Stimulated activated naive CD8-positive, alpha-beta T cell treated with anti-CD3 and anti-CD28 coated beads, Interleukin-15, Interleukin-2, amounts not matched to agents 100 ng/mL and 50 ng/mL, for 24 hours (primary cell): ENCODE results near the gene SLC4A5.

Source experiments
- H3K27ac Mint-ChIP-seq: one replicate; pipeline ENCODE4 v1.8.0; 2021; ENCODE audit warnings: mild to moderate bottlenecking, mixed read lengths
- H3K27me3 Mint-ChIP-seq: one replicate; pipeline ENCODE4 v1.8.0; 2021; ENCODE audit warnings: mixed read lengths
- H3K36me3 Mint-ChIP-seq: one replicate; pipeline ENCODE4 v1.8.0; 2021; ENCODE audit warnings: low read depth, mixed read lengths
- H3K4me1 Mint-ChIP-seq: one replicate; pipeline ENCODE4 v1.8.0; 2021; ENCODE audit warnings: low read depth, mixed read lengths
- H3K4me3 Mint-ChIP-seq: one replicate; pipeline ENCODE4 v1.8.0; 2021; ENCODE audit warnings: mild to moderate bottlenecking, mixed read lengths
- H3K9me3 Mint-ChIP-seq: one replicate; pipeline ENCODE4 v1.8.0; 2021; ENCODE audit warnings: mixed read lengths

The SLC4A5 gene

GRCh38 chr2:74313497-74313896 lies 29.7 kb downstream of the SLC4A5 start:
- Mint-ChIP-seq H3K4me3 (no peak overlapping the region), H3K27me3 (no peaks in the 10 kb centered on the region), H3K27ac (no peak overlapping the region), H3K9me3 (no peaks in the 10 kb centered on the region), H3K36me3 (peaks cover 14% of the 10 kb centered on the region), H3K4me1 (no peaks in the 10 kb centered on the region)

- Mint-ChIP-seq H3K27me3 (no peaks in the 10 kb centered on the region), H3K4me1 (no peaks in the 10 kb centered on the region), H3K27ac (no peak overlapping the region), H3K36me3 (peaks cover 14% of the 10 kb centered on the region), H3K4me3 (no peak overlapping the region), H3K9me3 (no peaks in the 10 kb centered on the region)
Observed at GRCh38 chr2:74312913-74313312, 30.3 kb downstream of the SLC4A5 start.

- Mint-ChIP-seq H3K9me3 (no peaks in the 10 kb centered on the region), H3K4me1 (peaks cover 8% of the 10 kb centered on the region), H3K36me3 (peaks cover 14% of the 10 kb centered on the region), H3K27me3 (no peaks in the 10 kb centered on the region), H3K4me3 (no peak overlapping the region), H3K27ac (no peak overlapping the region)
Observed at GRCh38 chr2:74307720-74308119, 35.5 kb downstream of the SLC4A5 start.

- H3K9me3 Mint-ChIP-seq: no peaks in the 10 kb centered on the region
- H3K4me1 Mint-ChIP-seq: peaks cover 8% of the 10 kb centered on the region
- no peak overlapping the region for H3K27ac Mint-ChIP-seq
Observed at GRCh38 chr2:74304332-74305148, 38.7 kb downstream of the SLC4A5 start.

GRCh38 chr2:74302865-74303264 lies 40.4 kb downstream of the SLC4A5 start:
- Mint-ChIP-seq H3K4me3 (no peak overlapping the region), H3K9me3 (no peaks in the 10 kb centered on the region), H3K27ac (no peak overlapping the region), H3K27me3 (no peaks in the 10 kb centered on the region), H3K36me3 (peaks cover 11% of the 10 kb centered on the region), H3K4me1 (peaks cover 8% of the 10 kb centered on the region)

More at GRCh38 chr2:74304332-74305148, 38.7 kb downstream of the SLC4A5 start:
- Mint-ChIP-seq H3K36me3 (peaks cover 7% of the 10 kb centered on the region), H3K4me3 (no peak overlapping the region), H3K27me3 (no peaks in the 10 kb centered on the region)

- H3K4me1 Mint-ChIP-seq: peaks cover 15% of the 10 kb centered on the region
- H3K27ac Mint-ChIP-seq: no peak overlapping the region
- H3K9me3 Mint-ChIP-seq: no peaks in the 10 kb centered on the region
- no peaks in the 10 kb centered on the region for H3K27me3 Mint-ChIP-seq
- H3K36me3 Mint-ChIP-seq: peaks cover 11% of the 10 kb centered on the region
- no peak overlapping the region for H3K4me3 Mint-ChIP-seq
Observed at GRCh38 chr2:74301262-74301661, 42.0 kb downstream of the SLC4A5 start.

- Mint-ChIP-seq H3K27me3 (no peaks in the 10 kb centered on the region), H3K27ac (no peak overlapping the region), H3K36me3 (peaks cover 11% of the 10 kb centered on the region), H3K9me3 (no peaks in the 10 kb centered on the region), H3K4me3 (no peak overlapping the region), H3K4me1 (peaks cover 15% of the 10 kb centered on the region)
Observed at GRCh38 chr2:74300506-74300905, 42.7 kb downstream of the SLC4A5 start.

GRCh38 chr2:74297950-74298349 lies 45.3 kb downstream of the SLC4A5 start:
- Mint-ChIP-seq H3K4me1 (peaks cover 6% of the 10 kb centered on the region), H3K36me3 (peaks cover 11% of the 10 kb centered on the region), H3K9me3 (no peaks in the 10 kb centered on the region), H3K27me3 (no peaks in the 10 kb centered on the region), H3K27ac (no peak overlapping the region), H3K4me3 (no peak overlapping the region)

GRCh38 chr2:74297391-74297790 lies 45.8 kb downstream of the SLC4A5 start:
- no peaks in the 10 kb centered on the region for H3K27me3 Mint-ChIP-seq
- no peak overlapping the region for H3K27ac Mint-ChIP-seq
- no peaks in the 10 kb centered on the region for H3K9me3 Mint-ChIP-seq
- no peak overlapping the region for H3K4me3 Mint-ChIP-seq
- peaks cover 11% of the 10 kb centered on the region for H3K36me3 Mint-ChIP-seq
- peaks cover 6% of the 10 kb centered on the region for H3K4me1 Mint-ChIP-seq

GRCh38 chr2:74293191-74293991 lies 49.8 kb downstream of the SLC4A5 start:
- no peaks in the 10 kb centered on the region for H3K27me3 Mint-ChIP-seq
- H3K36me3 Mint-ChIP-seq: no peaks in the 10 kb centered on the region
- H3K9me3 Mint-ChIP-seq: no peaks in the 10 kb centered on the region
- H3K4me3 Mint-ChIP-seq: no peak overlapping the region
- no peak overlapping the region for H3K27ac Mint-ChIP-seq
- peaks cover 26% of the 10 kb centered on the region for H3K4me1 Mint-ChIP-seq

GRCh38 chr2:74292751-74293150 lies 50.5 kb downstream of the SLC4A5 start:
- no peak overlapping the region for H3K27ac Mint-ChIP-seq
- no peaks in the 10 kb centered on the region for H3K36me3 Mint-ChIP-seq
- H3K4me1 Mint-ChIP-seq: peaks cover 26% of the 10 kb centered on the region
- H3K9me3 Mint-ChIP-seq: no peaks in the 10 kb centered on the region
- H3K4me3 Mint-ChIP-seq: no peak overlapping the region
- no peaks in the 10 kb centered on the region for H3K27me3 Mint-ChIP-seq

- H3K36me3 Mint-ChIP-seq: no peaks in the 10 kb centered on the region
- peaks cover 22% of the 10 kb centered on the region for H3K4me1 Mint-ChIP-seq
- no peak overlapping the region for H3K4me3 Mint-ChIP-seq
- H3K27ac Mint-ChIP-seq: no peak overlapping the region
- H3K27me3 Mint-ChIP-seq: no peaks in the 10 kb centered on the region
- no peaks in the 10 kb centered on the region for H3K9me3 Mint-ChIP-seq
Observed at GRCh38 chr2:74291886-74292621, 51.2 kb downstream of the SLC4A5 start.

- H3K4me1 Mint-ChIP-seq: peaks cover 20% of the 10 kb centered on the region
- no peaks in the 10 kb centered on the region for H3K9me3 Mint-ChIP-seq
- H3K27ac Mint-ChIP-seq: peak overlapping the region; percentile 41
- no peak overlapping the region for H3K4me3 Mint-ChIP-seq
- no peaks in the 10 kb centered on the region for H3K27me3 Mint-ChIP-seq
- H3K36me3 Mint-ChIP-seq: no peaks in the 10 kb centered on the region
Observed at GRCh38 chr2:74291218-74291544, 52.0 kb downstream of the SLC4A5 start.

GRCh38 chr2:74290466-74291217 lies 52.6 kb downstream of the SLC4A5 start:
- peaks cover 20% of the 10 kb centered on the region for H3K4me1 Mint-ChIP-seq
- no peaks in the 10 kb centered on the region for H3K27me3 Mint-ChIP-seq
- H3K4me3 Mint-ChIP-seq: peak overlapping the region; percentile 17
- no peaks in the 10 kb centered on the region for H3K36me3 Mint-ChIP-seq
- H3K27ac Mint-ChIP-seq: peak overlapping the region; percentile 85
- no peaks in the 10 kb centered on the region for H3K9me3 Mint-ChIP-seq
